Stimulated activated CD4-positive, alpha-beta T cell treated with anti-CD3 and anti-CD28 coated beads, TNF-alpha, amount 100 ng/mL, for 24 hours (primary cell): ENCODE results near the gene INPP5B.
"Not testable (repeated sequence)": the region's sequence is repeated elsewhere in the genome, so short reads cannot be mapped to it uniquely, and the experiment has no call there.

Source experiments
- DNase-seq, 3 experiments: peaks; one replicate each; pipeline ENCODE4 v3.0.0-alpha.2; 2020; ENCODE audit warnings: low read depth in 3 of 3

Gene INPP5B

DNA sequence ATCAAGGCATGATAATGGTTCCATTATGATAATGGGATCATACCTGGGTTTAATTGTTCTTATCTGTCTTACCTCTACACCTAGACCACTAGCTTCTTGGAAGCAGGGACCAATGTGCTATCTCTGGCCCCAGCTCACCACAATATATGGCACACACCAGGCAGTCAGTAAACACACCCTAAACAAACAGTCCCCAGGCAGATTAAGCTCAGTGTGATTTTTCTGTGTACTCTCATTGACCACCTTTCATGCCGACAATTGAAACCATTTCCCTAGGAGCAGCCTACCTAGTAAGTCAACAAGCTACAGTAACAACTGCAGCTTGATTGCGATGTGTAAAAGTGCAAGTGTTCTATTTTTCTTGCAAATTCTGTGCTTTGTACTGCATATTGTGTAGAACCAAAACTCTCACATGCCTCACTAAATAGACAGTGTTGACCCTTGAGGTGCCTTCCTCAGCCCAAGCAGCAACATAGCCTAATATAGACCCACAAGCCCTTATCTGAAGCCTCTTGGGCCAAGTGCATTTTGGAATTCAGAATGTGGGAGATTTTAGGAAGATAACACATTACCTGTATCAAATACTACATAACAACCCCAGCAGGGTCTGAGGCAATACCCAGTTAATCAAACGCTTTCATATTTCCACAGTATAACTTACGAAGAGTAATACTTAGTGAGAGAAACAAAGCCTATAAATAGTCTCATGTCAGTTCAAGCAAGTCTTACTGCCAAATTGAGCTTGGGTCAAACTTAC lies 32.0 kb downstream of the INPP5B start:
- no peak for DNase-seq

DNA sequence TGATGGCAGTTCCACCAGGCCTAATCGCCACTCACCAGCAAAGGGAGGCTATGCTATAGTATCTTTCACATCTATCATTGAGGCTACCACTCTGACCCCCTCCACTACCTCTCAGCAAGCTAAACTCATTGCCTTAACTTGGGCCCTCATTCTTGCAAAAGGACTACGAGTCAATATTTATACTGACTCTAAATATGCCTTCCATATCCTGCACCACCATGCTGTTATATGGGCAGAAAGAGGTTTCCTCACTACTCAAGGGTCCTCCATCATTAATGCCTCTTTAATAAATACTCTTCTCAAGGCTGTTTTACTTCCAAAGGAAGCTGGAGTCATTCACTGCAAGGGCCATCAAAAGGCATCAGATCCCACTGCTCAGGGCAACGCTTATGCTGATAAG lies 35.4 kb downstream of the INPP5B start:
- DNase-seq, result not testable (repeated sequence)

DNA sequence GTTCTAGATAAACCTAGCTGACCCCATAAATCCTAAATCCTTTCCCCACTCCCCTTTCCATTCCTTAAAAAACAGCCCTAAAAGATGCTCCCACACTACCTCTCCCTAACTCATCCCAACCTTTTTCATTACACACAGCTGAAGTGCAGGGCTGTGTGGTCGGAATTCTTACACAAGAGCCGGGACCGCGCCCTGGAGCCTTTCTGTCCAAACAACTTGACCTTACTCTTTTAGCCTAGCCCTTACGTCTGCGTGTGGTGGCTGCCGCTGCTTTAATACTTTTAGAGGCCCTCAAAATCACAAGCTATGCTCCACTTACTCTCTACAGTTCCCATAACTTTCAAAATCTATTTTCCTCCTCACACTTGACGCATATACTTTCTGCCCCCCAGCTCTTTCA lies 36.0 kb downstream of the INPP5B start:
- not testable (repeated sequence) for DNase-seq

DNA sequence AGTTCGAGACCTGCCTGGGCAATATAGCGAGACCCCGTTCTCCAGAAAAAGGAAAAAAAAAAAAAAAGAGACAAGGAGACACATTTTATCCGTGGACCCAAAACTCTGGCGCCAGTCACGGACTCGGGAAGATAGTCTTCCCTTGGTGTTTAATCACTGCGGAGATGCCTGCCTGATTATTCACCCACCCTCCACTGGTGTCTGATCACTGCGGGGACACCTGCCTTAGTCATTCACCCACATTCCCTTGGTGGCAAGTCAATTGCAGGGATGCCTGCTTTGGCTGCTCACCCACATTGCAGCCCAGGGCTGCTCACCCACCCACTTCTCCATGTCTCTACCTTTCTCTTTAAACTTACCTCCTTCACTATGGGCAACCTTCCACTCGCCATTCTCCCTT lies 38.3 kb downstream of the INPP5B start:
- DNase-seq, result not testable (repeated sequence)

DNA sequence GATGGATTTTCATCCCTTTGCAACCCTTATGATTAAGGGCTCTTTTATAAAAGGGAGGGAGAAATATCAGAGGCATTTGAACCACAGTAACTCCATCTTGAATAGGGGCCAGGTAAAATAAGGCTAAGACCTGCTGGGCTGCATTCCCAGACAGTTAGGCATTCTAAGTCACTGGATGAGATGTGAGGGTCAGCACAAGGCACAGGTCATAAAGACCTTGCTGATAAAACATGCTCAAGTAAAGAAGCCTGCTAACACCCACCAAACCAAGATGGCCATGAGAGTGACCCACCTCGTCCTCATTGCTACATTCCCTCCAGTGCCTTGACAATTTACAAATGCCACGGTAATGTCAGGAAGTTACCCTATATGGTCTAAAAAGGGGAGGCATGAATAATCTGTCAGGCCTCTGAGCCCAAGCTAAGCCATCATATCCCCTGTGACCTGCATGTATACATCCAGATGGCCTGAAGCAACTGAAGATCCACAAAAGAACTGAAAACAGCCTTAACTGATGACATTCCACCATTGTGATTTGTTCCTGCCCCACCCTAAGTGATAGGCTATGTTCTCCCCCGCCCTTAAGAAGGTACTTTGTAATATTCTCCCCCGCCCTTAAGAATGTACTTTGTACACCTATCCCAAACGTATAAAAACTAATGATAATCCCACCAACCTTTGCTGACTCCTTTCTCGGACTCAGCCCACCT lies 39.3 kb downstream of the INPP5B start:
- not testable (repeated sequence) for DNase-seq

DNA sequence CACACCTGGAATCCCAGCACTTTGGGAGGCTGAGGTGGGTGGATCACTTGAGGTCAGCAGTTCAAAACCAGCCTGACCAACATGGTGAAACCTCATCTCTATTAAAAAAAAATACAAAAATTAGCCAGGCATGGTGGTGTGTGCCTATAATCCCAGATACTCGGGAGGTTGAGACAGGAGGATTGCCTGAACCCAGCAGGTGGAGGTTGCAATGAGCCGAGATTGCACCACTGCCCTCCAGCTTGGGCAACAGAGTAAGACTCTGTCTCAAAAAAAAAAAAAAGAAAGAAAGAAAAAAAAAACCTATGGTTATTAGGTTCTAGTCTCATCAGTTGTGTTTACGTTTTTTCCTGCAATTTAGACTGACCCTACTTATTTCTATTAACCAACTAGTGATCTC lies 40.3 kb downstream of the INPP5B start:
- not testable (repeated sequence) for DNase-seq

DNA sequence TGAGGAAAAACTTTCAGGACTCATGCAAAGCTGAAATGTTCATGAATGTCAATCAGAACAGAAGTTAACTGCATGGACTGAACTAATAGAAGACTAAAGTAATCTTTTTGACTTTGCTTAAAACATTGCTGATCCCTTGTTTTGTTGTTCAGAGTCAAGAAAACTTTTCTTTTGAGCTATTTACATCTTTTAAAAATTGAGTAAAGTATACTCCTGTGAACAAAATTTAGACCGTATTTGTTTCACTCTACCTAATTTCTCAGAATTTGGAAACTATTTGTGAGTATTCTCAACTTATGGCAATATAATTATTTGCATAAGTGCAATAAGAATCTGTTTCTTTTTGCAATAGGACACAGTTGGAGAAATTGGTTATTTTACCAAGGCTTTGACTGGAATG lies 41.1 kb downstream of the INPP5B start:
- no peak for DNase-seq

DNA sequence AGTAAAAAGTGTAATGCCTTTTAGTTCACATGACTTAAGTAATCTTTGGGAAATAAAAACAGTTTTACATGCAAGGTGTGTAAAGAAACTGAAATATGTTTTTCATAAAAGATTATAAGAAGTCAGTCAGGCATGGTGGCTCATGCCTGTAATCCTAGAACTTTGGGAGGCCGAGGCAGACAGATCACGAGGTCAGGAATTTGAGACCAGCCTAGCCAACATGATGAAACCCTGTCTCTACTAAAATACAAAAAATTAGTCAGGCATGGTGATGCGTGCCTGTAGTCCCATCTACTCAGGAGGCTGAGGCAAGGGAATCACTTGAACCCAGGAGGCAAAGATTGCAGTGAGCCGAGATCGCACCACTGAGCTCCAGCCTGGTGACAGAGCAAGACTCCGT lies 42.9 kb downstream of the INPP5B start:
- not testable (repeated sequence) for DNase-seq

DNA sequence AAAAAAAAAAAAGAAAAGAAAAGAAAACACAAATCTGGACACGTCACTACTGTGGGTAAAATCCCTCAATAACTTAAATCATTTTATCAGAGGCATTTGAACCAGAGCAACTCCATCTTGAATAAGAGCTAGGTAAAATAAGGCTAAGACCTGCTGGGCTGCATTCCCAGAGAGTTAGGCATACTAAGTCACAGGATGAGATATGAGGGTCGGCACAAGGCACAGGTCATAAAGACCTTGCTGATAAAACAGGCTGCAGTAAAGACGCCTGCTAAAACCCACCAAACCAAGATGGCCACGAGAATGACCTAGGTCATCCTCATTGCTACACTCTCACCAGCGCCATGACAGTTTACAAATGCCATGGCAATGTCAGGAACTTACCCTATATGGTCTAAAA lies 43.9 kb downstream of the INPP5B start:
- DNase-seq, result no peak

DNA sequence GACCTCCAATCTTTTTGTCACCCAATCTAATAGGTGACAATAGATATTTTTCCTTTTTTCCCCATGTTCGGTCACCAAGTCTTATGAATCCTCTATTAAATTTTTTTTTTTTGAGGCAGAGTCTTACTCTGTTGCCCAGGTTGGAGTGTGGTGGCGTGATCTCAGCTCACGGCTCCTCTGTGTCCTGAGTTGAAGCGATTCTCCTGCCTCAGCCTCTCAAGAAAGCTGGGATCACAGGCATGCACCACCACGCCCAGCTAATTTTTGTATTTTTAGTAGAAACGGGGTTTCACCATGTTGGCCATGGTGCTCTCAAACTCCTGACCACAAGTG lies 45.0 kb downstream of the INPP5B start:
- no peak for DNase-seq

DNA sequence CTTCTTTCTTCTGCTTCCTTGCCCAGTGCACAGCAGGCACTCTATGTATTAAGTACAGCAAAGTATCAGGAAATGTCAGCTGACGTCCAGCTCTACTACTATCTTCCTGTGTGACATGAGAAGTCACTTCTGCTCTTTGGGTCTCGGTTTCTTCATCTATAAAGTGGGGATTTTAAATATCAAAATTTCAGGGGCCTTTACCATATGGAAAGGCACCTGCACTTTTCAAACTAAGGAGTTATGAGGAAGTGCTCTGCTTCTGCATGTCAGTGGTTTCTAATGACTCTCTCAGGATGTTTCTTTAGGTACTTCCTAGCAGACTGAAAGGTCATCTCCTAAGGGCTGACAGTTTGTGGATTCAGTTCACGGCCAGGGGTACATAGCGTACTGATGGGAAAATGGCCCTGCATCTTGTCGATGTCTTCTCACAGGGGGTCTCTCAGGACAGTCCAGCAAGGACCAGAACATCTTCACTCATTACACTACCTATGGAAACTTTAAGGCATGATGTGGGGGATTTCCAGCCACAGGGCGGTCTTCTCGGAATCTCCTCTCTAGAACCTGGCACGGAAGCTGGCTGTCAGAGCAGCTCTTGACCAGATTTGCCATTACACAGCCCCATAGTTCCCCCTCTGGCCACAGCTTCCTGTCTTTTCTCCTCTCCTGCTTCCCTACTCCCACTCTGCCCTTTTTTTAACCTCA lies 45.5 kb downstream of the INPP5B start:
- DNase-seq, result no peak

DNA sequence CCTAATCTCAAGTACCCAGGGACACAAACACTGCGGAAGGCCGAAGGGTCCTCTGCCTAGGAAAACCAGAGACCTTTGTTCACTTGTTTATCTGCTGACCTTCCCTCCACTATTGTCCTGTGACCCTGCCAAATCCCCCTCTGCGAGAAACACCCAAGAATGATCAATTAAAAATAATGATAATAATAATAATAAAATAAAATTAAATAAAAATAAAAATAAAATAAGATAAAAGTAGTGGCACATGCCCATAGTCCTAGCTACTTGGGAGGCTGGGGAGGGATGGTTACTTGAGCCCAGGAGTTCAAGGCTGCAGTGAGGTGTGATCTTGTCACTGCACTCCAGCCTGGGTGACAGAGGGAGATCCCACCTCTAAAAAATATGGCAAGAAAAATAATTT lies 49.3 kb downstream of the INPP5B start:
- not testable (repeated sequence) for DNase-seq

DNA sequence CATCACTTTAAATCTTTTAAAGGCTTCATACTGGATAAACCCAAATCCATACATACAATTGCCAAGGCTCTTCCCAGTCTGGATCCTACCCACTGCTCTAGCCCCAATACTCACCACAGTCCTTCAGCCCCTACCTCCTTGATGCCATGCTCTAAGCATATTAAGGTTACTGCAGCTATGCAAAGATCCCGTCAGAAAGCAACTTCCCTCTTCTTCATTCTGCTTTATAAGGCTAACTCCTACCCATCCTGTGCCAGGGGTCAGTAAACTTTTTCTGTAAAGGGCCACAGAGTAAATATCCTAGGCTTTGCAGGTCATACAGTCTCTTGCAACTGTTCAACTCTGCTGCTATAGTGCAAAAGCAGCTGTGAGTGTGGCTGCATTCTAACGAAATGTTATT lies 53.2 kb downstream of the INPP5B start:
- DNase-seq, result no peak

DNA sequence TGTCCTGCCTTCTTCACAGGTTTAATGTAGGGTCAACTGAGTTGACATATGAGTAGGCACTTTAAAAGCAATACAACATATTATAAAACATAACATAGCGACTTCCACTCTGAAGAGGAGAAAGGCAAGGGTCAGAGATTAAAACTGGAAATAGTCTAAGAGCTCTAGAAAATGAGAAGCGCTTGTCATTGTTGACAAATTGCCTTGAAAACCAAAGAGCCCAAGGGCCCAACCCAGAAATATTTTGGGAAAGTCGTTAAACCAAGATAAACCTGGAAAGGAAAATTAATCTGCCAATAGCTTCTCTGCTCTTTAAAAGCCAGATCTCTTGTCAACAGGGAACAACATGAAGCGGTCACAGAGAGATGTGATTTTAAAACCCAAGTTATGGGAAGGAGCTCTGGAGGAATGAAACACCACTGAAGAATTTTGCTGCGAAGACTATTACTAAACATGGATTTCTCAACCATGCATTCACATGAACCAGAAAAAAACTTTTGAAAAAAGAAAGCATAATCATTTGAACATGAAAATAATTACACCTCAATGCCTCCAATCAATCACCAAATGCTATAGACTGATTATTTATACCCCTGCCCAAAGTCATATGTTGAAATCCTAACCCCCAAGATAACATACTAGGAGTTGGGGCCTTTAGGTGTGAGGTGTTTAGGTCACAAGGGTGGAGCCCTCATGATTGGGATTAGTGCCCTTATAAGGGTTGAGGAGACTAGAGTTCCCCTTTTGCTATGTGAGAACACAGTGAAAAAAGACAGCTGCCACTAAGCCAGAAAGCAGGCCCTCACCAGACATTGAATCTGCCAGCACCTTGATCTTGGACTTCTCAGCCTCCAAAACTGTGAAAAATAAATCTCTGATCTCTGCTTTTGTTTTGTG lies 54.5 kb downstream of the INPP5B start:
- no peak for DNase-seq

DNA sequence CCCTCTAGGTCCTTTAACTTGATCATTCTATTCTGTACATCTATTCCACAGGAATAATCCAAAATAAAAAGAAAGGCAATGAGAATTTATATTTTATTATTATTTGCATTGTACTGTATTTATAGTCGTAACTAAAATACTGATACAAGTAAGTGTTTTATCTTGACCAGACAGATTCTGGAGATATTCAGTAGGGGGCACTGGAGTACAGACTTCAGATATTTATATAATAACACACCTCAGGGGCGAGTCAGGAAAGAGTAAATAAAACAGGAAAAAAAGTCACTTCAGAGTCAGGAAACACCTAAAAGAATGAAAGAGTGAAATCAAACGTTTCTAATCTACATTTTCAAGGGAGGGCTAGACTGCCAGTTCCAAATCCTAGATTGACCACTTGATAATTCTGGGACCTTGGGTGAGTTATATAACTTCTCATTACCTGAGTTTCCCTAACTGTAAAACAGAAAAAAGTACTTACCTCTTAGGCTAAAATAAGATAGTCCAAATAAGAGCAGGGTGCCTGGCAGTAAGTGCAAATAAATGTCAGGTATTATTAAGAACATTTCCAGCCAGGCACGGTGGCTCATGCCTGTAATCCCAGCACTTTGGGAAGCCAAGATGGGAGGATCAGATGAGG lies 56.4 kb downstream of the INPP5B start:
- no peak for DNase-seq

DNA sequence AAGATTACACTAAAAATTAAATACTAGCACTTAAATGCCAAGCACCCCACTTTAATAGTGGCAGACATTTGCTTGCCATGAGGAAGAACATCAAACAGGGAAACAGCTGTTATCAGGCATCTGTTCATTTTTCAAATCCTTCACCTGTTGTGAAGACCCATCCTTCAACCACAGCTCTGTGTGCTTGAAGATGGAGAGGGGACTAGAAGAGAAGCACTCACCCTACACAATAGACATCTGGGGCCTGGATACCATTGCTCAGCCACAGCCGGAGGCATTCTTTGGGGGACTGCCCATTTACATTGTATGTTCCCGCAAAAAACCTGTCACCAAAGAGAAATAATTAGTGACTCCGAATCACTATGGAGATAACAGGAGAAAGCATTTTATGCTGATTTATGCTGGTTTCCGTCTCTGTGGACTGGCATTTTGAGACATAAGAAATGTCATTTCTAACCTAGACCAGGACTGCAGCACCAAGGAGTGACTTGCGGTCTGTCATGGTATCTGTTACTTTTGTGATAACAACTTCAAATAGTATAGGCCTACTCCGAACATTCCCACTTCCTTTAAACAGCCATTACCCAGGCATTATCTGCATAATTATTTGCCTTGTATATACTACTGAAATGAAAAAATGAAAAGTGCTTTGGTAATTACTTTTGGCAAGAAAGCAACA lies 58.7 kb downstream of the INPP5B start:
- DNase-seq, result no peak

DNA sequence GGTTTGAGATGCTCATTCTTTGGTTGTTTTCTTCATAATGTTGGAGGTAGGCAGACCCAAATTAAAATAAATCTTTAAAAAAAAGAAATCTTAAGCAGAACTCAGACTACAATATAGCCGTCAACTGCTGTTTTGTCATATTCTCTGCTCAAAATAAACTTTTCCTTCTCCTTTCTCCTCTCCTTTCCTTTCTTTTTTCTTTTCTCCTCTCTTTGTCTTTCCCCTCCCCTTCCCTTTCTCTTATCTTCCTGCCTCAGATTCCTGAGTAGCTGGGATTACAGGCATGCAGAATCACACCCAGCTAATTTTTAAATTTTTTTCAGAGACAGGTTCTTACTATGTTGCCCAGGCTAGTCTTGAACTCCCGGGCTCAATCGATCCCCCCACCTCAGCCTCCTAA lies 62.7 kb downstream of the INPP5B start:
- DNase-seq, result no peak

DNA sequence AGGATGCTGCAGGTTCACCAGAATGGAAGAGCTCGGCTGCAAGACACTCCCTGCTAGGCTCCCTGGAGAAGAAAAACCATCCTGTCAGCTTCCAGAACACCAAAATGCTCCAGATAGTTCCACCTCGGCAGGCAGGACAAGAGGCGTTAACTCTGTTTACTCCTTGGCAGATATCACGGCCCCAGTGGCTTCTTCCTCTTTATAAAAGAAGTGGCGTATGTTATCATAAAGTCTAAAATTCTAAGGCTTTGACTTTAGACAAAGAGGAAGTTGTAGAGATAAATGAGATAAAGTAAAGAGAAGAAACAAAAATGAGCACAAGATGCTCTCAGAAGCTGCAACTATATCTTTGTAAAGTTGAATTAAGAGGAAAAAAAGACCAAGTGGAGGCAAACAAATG lies 63.2 kb downstream of the INPP5B start:
- no peak for DNase-seq

DNA sequence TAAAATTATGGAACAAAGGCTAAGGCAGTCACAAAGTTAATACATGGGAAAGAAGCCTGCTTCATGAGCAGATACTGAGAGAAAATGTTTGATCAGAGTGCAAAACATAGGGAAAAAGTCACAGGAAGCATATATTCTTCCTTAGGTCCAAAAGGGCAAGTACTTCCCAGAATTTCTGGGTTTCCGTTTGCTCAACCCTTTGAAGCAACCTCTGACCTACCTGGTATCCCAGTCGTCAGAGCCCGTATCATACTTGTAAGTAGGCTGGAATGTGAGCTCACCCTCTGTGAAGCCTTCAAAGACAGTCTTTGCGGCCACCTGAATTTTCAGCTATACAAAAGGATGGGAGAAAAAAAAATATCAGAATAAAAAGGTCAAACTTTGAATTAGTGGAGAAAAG lies 67.0 kb downstream of the INPP5B start:
- no peak for DNase-seq

DNA sequence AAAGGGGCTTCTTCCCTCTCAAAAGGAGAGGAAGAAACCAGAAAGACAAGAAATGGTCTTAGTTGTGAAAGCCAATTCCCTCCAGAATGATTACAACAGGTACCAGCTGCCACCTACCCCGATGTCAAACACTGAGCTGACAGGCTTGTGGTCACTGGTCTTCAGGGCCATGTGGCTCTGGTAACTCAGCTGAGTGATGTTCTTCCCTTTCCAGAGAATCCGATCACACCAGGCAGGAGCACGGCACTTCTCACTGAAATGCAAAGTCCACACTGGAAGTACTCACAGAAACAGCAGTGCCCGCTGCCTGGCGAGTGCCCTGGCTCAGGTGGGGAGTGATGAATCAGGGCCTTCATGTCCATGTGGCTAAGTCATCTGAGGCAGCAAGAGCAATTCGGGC lies 68.8 kb downstream of the INPP5B start:
- DNase-seq, result no peak

DNA sequence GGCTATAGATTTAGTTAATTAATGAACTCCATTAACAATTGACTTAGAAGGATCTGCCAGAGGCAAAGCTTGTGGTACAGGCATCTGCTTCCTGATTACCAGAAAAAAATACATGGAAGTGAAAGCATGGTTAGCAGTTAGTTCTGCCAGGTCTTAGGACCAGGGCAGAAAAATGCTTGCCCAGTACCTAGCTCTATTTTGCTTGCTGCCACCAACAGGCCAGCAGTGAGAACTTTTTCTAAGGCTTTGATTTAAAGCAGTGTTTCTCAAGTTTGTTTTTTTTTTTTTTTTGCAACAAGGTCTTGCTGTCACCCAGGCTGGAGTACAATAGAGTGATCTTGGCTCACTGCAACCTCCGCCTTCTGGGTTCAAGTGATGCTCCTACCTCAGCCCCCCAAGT lies 71.0 kb downstream of the INPP5B start:
- no peak for DNase-seq
